KMS-11 (cell line): ENCODE data around the gene SCAMP4.
A peak's percentile ranks its signal among the peaks of the same experiment; 100 is the strongest.

ENCODE experiments used
- H2AFZ ChIP-seq: fragments of 200-600 bp; sonication (generic); 2 replicates; pipeline ENCODE4 v1.6.1; 2016; ENCODE audit warnings: antibody characterized with exemption, mixed run types, low read depth
- H3K27ac ChIP-seq: fragments of 200-600 bp; sonication (generic); 2 replicates; pipeline ENCODE4 v1.6.1; 2016; ENCODE audit warnings: mild to moderate bottlenecking, mixed run types
- H3K27me3 ChIP-seq: fragments of 200-600 bp; sonication (generic); 2 replicates; pipeline ENCODE4 v1.6.1; 2017; ENCODE audit warnings: mild to moderate bottlenecking, low read depth, mixed run types, moderate library complexity; ENCODE audit not compliant: insufficient read depth
- H3K36me3 ChIP-seq: fragments of 200-600 bp; sonication (generic); 2 replicates; pipeline ENCODE4 v1.6.1; 2017; ENCODE audit warnings: mild to moderate bottlenecking, mixed run types; ENCODE audit not compliant: insufficient read depth
- H3K4me1 ChIP-seq: fragments of 200-600 bp; sonication (generic); 2 replicates; pipeline ENCODE4 v1.6.1; 2016; ENCODE audit warnings: mild to moderate bottlenecking, low read depth, mixed run types; ENCODE audit not compliant: poor library complexity, severe bottlenecking
- H3K4me2 ChIP-seq: fragments of 200-600 bp; sonication (generic); 2 replicates; pipeline ENCODE4 v1.7.0; 2016; ENCODE audit warnings: mild to moderate bottlenecking, mixed run types
- H3K4me3 ChIP-seq: fragments of 200-600 bp; sonication (generic); IDR thresholded peaks from 2 replicates; pipeline ENCODE4 v1.6.1; 2017; ENCODE audit warnings: low read depth, low read length, mixed read lengths; ENCODE audit not compliant: insufficient read depth
- H3K79me2 ChIP-seq: fragments of 200-600 bp; sonication (generic); 2 replicates; pipeline ENCODE4 v1.6.1; 2016; ENCODE audit warnings: low read depth, mixed run types; ENCODE audit not compliant: insufficient read depth
- H3K9ac ChIP-seq: fragments of 200-600 bp; sonication (generic); 2 replicates; pipeline ENCODE4 v1.6.1; 2016; ENCODE audit warnings: mild to moderate bottlenecking, mixed run types
- H4K20me1 ChIP-seq: fragments of 200-600 bp; sonication (generic); 2 replicates; pipeline ENCODE4 v1.6.1; 2016; ENCODE audit warnings: mild to moderate bottlenecking, mixed run types; ENCODE audit not compliant: insufficient read depth
- CTCF ChIP-seq: fragments of 200-600 bp; sonication (generic); conservative IDR thresholded peaks from 2 replicates; pipeline ENCODE4 v1.6.1; 2017; ENCODE audit warnings: low read depth, mild to moderate bottlenecking, antibody characterized with exemption, low read length, moderate library complexity, mixed read lengths

SCAMP4 gene

DNA sequence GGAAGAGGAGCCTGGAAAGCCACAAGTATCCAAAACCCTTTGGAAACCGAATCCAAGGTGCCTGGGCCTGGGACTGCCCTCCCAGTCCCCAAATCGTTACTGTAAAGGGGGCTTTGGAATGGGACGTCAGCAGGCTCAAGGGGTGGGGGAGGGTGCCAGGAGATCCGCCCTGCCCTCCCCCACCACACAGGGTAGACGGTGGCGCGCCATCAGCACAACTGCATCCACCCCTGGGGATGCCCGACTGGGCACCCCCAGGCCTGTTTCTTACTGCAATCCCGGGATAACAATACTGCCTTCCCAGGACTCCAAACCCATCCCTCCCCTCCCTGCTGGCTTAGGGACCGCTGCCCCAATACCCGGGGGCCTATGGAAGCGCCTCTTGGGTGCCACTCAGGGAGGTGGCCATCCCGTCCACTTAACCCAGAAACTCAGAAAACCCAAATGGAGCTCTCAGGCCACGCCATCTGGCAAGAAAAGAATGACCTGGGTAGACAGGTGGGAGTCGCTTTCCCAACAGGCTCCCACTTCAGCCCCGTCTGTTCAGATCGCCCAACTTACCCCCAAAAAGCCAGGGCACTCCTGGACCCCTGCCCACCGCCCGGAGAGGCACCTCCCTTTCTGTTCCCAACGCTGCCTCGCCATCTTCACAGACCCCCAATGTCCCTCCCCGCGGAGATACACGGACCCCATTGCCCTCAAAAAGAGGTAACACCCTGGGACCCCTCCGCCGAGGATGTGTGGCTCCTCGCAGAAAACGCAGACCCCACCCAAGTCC is 44.2 kb upstream of the SCAMP4 start:
- peak overlapping the region; percentile 64 for H3K4me2 ChIP-seq
- peaks cover 7% of the 10 kb centered on the region for H3K4me1 ChIP-seq
- H3K79me2 ChIP-seq = peaks cover 53% of the 10 kb centered on the region
- no peak overlapping the region; the same call in 1 of the 2 replicates for H3K9ac ChIP-seq
- H3K27ac ChIP-seq = no peak overlapping the region
- H2AFZ ChIP-seq = no peak overlapping the region
- H3K36me3 ChIP-seq = no peaks in the 10 kb centered on the region
- H3K27me3 ChIP-seq = no peaks in the 10 kb centered on the region
- H3K4me3 ChIP-seq = no peak overlapping the region
- no peak for TF ChIP-seq CTCF
- H4K20me1 ChIP-seq = no peaks in the 10 kb centered on the region

GRCh38 chr19:1861599-1862031 is 43.6 kb upstream of the SCAMP4 start:
- Histone ChIP-seq H3K4me1 (peaks cover under 1% of the 10 kb centered on the region), H3K27me3 (no peaks in the 10 kb centered on the region), H2AFZ (no peak overlapping the region), H3K27ac (no peak overlapping the region), H3K4me3 (no peak overlapping the region), H3K36me3 (no peaks in the 10 kb centered on the region), H4K20me1 (no peaks in the 10 kb centered on the region), H3K4me2 (peak overlapping the region; percentile 64), H3K79me2 (peaks cover 47% of the 10 kb centered on the region), H3K9ac (peak overlapping the region; percentile 43; the same call in 1 of the 2 replicates)
- no peak for TF ChIP-seq CTCF

DNA sequence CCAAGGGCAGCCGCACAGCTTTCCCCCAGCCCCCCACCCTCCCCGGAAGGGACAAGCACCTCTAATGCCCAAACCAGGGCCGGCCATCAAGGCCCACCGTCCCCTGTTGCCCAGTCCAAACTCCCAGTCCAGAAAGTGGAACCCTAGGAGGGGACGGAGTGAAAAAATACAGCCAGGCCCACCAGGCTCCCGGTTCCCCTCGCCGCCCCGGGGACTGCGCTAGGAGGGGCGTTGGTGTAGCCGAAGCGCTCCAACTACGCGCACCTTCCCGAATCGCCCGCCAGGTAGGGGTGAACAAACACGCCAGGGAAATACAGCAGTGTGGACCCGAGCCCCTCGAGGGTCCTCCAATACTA is 43.2 kb upstream of the SCAMP4 start:
- Histone ChIP-seq H3K4me1 (no peaks in the 10 kb centered on the region), H3K27ac (no peak overlapping the region), H2AFZ (no peak overlapping the region), H3K9ac (peak overlapping the region; percentile 43; the same call in 1 of the 2 replicates), H3K27me3 (no peaks in the 10 kb centered on the region), H3K79me2 (peaks cover 47% of the 10 kb centered on the region), H3K4me3 (no peak overlapping the region), H4K20me1 (no peaks in the 10 kb centered on the region), H3K36me3 (no peaks in the 10 kb centered on the region), H3K4me2 (peak overlapping the region; percentile 64)
- no peak for TF ChIP-seq CTCF

DNA sequence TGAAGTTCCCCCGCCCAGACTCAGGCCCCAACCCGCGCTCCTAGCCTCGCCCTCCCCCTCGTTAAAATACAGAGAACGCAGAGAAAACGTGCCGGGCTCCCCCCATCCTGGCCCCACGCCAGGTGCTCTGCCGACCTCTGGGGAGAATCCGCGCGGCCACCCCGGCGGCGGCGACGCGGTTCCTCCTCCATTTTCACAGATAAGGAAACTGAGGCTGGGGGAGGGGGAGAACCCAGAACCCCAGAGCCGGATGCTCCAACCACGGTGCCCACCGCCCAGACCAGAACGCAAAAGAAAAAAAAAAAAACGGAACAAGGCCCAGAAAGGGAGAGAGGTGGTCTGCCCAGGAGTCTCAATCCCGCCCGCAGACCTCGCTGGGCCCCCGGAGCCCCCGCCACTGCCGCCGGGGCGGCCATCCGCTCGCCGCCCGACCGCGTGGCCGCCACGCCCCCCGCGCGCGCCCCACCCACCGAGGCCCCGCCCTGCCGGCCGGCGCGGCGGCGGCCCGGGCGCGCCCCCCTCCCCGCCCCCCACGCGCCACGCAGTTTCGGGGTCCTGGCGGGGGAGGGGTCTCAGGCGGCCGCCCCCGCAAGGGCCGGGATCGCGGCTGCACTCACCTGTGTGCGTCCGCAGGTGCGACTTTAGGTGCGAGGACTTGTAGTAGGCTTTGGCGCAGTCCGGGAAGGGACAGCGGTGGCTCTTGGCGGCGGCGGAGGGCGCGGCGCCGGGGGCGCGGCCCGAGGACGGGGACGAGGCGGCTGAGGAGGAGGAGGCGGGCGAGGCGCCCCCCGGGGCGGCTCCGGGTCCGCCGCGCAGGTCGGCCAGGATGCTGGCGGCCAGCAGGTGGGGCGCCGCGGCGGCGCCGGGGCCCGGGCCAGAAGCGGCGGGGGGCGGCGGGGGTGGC is 42.5 kb upstream of the SCAMP4 start:
- Histone ChIP-seq H3K79me2 (peaks cover 41% of the 10 kb centered on the region), H3K27me3 (no peaks in the 10 kb centered on the region), H3K36me3 (no peaks in the 10 kb centered on the region), H2AFZ (no peak overlapping the region), H4K20me1 (no peaks in the 10 kb centered on the region), H3K27ac (no peak overlapping the region), H3K4me1 (no peaks in the 10 kb centered on the region), H3K4me3 (no peak overlapping the region), H3K9ac (peak overlapping the region; percentile 43; the same call in 1 of the 2 replicates), H3K4me2 (peak overlapping the region; percentile 64)
- TF ChIP-seq CTCF = no peak
